HCT116 (cell line): ENCODE data around the gene LTA4H. TPM values are rescaled to one million over a fixed set of nuclear protein-coding genes. Genes with fewer than 3 reads are reported as not detected.

ENCODE experiments used
- ATAC-seq: fragments of 200-7000 bp; cut with Tn5 transposase; 2 replicates; pipeline ENCODE4 v1.9.1; 2020; ENCODE audit warnings: mild to moderate bottlenecking, moderate library complexity
- BruUV-seq: library from RNA; stranded (reverse); fragments of 400-500 nt; replicated peaks from 2 replicates; lab custom pipeline; 2021; lab: Mats Ljungman, UMichigan
- CTCF ChIA-PET: fragments of 300-600 bp; sonication (Branson Sonifier 250); formaldehyde crosslinking; loops from one replicate; lab custom pipeline; 2021; ENCODE audit warnings: antibody characterized with exemption; lab: Charles Lee
- POLR2A ChIA-PET: fragments of 300-600, 350-600 bp; sonication (Branson Sonifier 250); formaldehyde crosslinking; loops from one replicate; lab custom pipeline; 2021; ENCODE audit warnings: antibody characterized with exemption; lab: Charles Lee
- RAD21 ChIA-PET, 2 experiments: fragments of 300-600 bp; sonication (Branson Sonifier 250); formaldehyde crosslinking; loops; one replicate each; lab custom pipeline; 2023; ENCODE audit warnings: low total read pairs in 2 of 2; ENCODE audit not compliant: uncharacterized antibody in 2 of 2, unreplicated experiment in 2 of 2, low non-redundant PET in 1 of 2; lab: Charles Lee
- DNase-seq: peaks from one replicate; pipeline ENCODE4 v3.0.0-alpha.2; 2010; ENCODE audit warnings: low read depth, low spot score
- H2AFZ ChIP-seq: fragments of 200-600 bp; shearing (Covaris generic), sonication (generic); 2 replicates; pipeline ENCODE4 v1.6.1; 2017; ENCODE audit warnings: low read depth, mixed run types, mixed read lengths, antibody characterized with exemption, low read length; ENCODE audit not compliant: poor library complexity, severe bottlenecking
- H3K27ac ChIP-seq: 2 replicates; pipeline ENCODE4 v1.5.1; 2012; ENCODE audit warnings: low read depth, low read length
- H3K27me3 ChIP-seq: fragments of 200-600 bp; sonication (generic); 2 replicates; pipeline ENCODE4 v1.6.1; 2016; ENCODE audit warnings: mixed run types, low read length, mixed read lengths; ENCODE audit not compliant: insufficient read depth
- H3K36me3 ChIP-seq, 2 experiments: fragments of 200-500 bp in 1 of 2; fragments of 200-600 bp in 1 of 2; sonication (Bioruptor generic) in 1 of 2; sonication (generic) in 1 of 2; 2 replicates each; pipeline versions ENCODE4 v1.5.1 to v1.6.1; 2014 to 2016; ENCODE audit warnings: low read length in 2 of 2, inconsistent platforms in 1 of 2, mixed read lengths in 1 of 2, mixed run types in 1 of 2; ENCODE audit not compliant: insufficient read depth in 2 of 2, control insufficient read depth in 1 of 2
- H3K4me1 ChIP-seq, 2 experiments: fragments of 200-600 bp in 1 of 2; sonication (generic) in 1 of 2; 2 replicates each; pipeline versions ENCODE4 v1.5.1 to v1.6.1; 2012 to 2017; ENCODE audit warnings: low read length in 2 of 2, inconsistent platforms in 1 of 2, mild to moderate bottlenecking in 1 of 2, mixed read lengths in 1 of 2, mixed run types in 1 of 2, moderate library complexity in 1 of 2; ENCODE audit not compliant: insufficient read depth in 2 of 2, control insufficient read depth in 1 of 2
- H3K4me2 ChIP-seq: fragments of 200-600 bp; sonication (generic); 2 replicates; pipeline ENCODE4 v1.6.1; 2017; ENCODE audit warnings: mixed run types, low read length, mixed read lengths
- H3K4me3 ChIP-seq, 2 experiments: fragments of 200-600 bp in 1 of 2; sonication (generic) in 1 of 2; replicated peaks in 1 of 2; 2 replicates each; pipeline ENCODE4 v1.5.1; 2011 to 2016; ENCODE audit warnings: low read length in 2 of 2, control low read depth in 1 of 2, low read depth in 1 of 2, mild to moderate bottlenecking in 1 of 2, mixed read lengths in 1 of 2, mixed run types in 1 of 2
- H3K79me2 ChIP-seq: fragments of 200-600 bp; sonication (generic); 2 replicates; pipeline ENCODE4 v1.6.1; 2017; ENCODE audit warnings: mild to moderate bottlenecking, mixed run types, low read length, moderate library complexity, mixed read lengths; ENCODE audit not compliant: insufficient read depth
- H3K9ac ChIP-seq: fragments of 200-600 bp; sonication (generic); 2 replicates; pipeline ENCODE4 v1.6.1; 2016; ENCODE audit warnings: low read length, mixed read lengths
- H3K9me2 ChIP-seq: fragments of 200-600 bp; sonication (generic), shearing (Covaris generic); 2 replicates; pipeline ENCODE4 v1.6.1; 2017; ENCODE audit warnings: mixed run types, mild to moderate bottlenecking, moderate library complexity; ENCODE audit not compliant: insufficient read depth
- H3K9me3 ChIP-seq, 2 experiments: fragments of 200-500 bp in 1 of 2; fragments of 200-600 bp in 1 of 2; sonication (Bioruptor generic) in 1 of 2; sonication (generic) in 1 of 2; 2 replicates each; pipeline ENCODE4 v1.6.1; 2014 to 2017; ENCODE audit warnings: low read length in 2 of 2, mixed read lengths in 2 of 2, inconsistent platforms in 1 of 2, low read depth in 1 of 2, mild to moderate bottlenecking in 1 of 2, mixed run types in 1 of 2, moderate library complexity in 1 of 2; ENCODE audit not compliant: control insufficient read depth in 1 of 2, insufficient read depth in 1 of 2
- H4K20me1 ChIP-seq: fragments of 200-600 bp; sonication (generic), shearing (Covaris generic); 2 replicates; pipeline ENCODE4 v1.6.1; 2017; ENCODE audit warnings: mixed run types, mild to moderate bottlenecking, moderate library complexity; ENCODE audit not compliant: insufficient read depth
- EGR1 ChIP-seq: IDR thresholded peaks from 2 replicates; pipeline ENCODE4 v1.6.1; 2012; ENCODE audit warnings: low read depth
- EZH2 ChIP-seq: fragments of 200-600 bp; sonication (generic); IDR thresholded peaks from 2 replicates; pipeline ENCODE4 v1.6.1; 2017; ENCODE audit warnings: antibody characterized with exemption, mixed run types
- EZH2phosphoT487 ChIP-seq: fragments of 200-600 bp; IDR thresholded peaks from 2 replicates; pipeline ENCODE4 v1.6.1; 2018; ENCODE audit warnings: antibody characterized with exemption, borderline replicate concordance
- FOSL1 ChIP-seq: IDR thresholded peaks from 2 replicates; pipeline ENCODE4 v1.6.1; 2012; ENCODE audit warnings: low read depth
- SP1 ChIP-seq: IDR thresholded peaks from 2 replicates; pipeline ENCODE4 v1.6.1; 2012; ENCODE audit warnings: low read depth
- TCF7L2 ChIP-seq: IDR thresholded peaks from 2 replicates; pipeline ENCODE4 v1.7.0; 2011; ENCODE audit warnings: borderline replicate concordance, inconsistent platforms; ENCODE audit not compliant: insufficient read depth, insufficient read length; ENCODE audit errors: extremely low read depth
- YY1 ChIP-seq: IDR thresholded peaks from 2 replicates; pipeline ENCODE4 v1.6.1; 2011; ENCODE audit warnings: low read length, low read depth, moderate library complexity, mild to moderate bottlenecking; ENCODE audit not compliant: insufficient replicate concordance; ENCODE audit errors: extremely low read depth
- ZFX ChIP-seq: fragments of 450-650 bp; IDR thresholded peaks from 2 replicates; pipeline ENCODE4 v1.6.1; 2017
- intact Hi-C: fragments of 100-400 bp; cut with micrococcal nuclease; formaldehyde crosslinking; loops from 2 replicates; pipeline ENCODE4 v1.10.0; 2022
- total RNA-seq: library from RNA; stranded (reverse); gene quantifications from one replicate; pipeline ENCODE4 v1.2.1, GENCODE V29; 2021; ENCODE audit not compliant: unreplicated experiment
- TF ChIP-seq, protein P1 (sequence below): IDR thresholded peaks from 2 replicates; pipeline ENCODE4 v1.6.1; 2012
- TF ChIP-seq, protein P2 (sequence below), 3 experiments: fragments of 200-600 bp in 1 of 3; sonication (generic) in 1 of 3; IDR thresholded peaks in 2 of 3; conservative IDR thresholded peaks in 1 of 3; 2 replicates each; pipeline ENCODE4 v1.5.1; 2012 to 2017; ENCODE audit warnings: low read depth in 2 of 3, low read length in 2 of 3, antibody characterized with exemption in 1 of 3, borderline replicate concordance in 1 of 3, control low read depth in 1 of 3, mild to moderate bottlenecking in 1 of 3, mixed read lengths in 1 of 3, mixed run types in 1 of 3, moderate library complexity in 1 of 3; ENCODE audit not compliant: insufficient read depth in 1 of 3

Gene LTA4H
- total RNA-seq, 1 experiment from 2014 or later, result 163 TPM

DNA sequence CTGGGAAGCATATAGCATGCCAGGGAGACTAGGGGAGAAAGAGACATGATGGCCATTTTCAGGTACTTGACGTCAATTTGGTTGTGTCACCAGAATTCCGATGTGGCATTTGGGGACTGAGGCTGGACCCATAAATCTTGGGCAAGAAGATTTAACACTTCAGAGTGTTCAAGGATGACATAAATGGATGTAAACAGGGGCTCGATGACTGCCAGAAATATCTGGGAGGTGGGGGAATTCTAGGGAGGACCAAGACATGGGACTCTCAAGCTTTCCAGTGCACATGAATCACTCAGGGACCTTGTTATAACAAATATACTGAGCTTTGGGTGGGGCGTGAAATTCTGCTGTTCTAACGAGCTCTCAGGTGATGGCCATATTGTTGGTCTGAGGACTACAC, 57.0 kb downstream of the LTA4H start:
- POLR2A ChIA-PET, result no interaction called here
- no TSS peak for BruUV-seq

More for the DNA sequence above, 57.0 kb downstream of the LTA4H start:
- CTCF ChIA-PET, result no interaction called here
- RAD21 ChIA-PET, result no interaction called here
- Histone ChIP-seq H3K9ac (no peak overlapping the region), H3K4me2 (no peak overlapping the region), H3K27ac (no peak overlapping the region), H3K27me3 (no peaks in the 10 kb centered on the region), H2AFZ (no peak overlapping the region), H3K79me2 (no peaks in the 10 kb centered on the region), H3K36me3 (no peaks in the 10 kb centered on the region), H3K4me1 (peaks cover 0 to 7% of the 10 kb centered on the region in 2 experiments; a peak in 1 of 4 replicates), H3K4me3 (no peak overlapping the region), H4K20me1 (no peaks in the 10 kb centered on the region)
- ATAC-seq (no peak), DNase-seq (no peak)
- TF ChIP-seq EZH2phosphoT487, result no peak
- TF ChIP-seq EZH2, result no peak
- no peak for TF ChIP-seq TCF7L2
- no peak for TF ChIP-seq ZFX
- TF ChIP-seq, protein P1, sequence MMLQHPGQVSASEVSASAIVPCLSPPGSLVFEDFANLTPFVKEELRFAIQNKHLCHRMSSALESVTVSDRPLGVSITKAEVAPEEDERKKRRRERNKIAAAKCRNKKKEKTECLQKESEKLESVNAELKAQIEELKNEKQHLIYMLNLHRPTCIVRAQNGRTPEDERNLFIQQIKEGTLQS, result no peak
- TF ChIP-seq YY1, result no peak
- TF ChIP-seq SP1, result no peak
- no peak for TF ChIP-seq FOSL1
- no peak for TF ChIP-seq EGR1
- TF ChIP-seq, protein P2, sequence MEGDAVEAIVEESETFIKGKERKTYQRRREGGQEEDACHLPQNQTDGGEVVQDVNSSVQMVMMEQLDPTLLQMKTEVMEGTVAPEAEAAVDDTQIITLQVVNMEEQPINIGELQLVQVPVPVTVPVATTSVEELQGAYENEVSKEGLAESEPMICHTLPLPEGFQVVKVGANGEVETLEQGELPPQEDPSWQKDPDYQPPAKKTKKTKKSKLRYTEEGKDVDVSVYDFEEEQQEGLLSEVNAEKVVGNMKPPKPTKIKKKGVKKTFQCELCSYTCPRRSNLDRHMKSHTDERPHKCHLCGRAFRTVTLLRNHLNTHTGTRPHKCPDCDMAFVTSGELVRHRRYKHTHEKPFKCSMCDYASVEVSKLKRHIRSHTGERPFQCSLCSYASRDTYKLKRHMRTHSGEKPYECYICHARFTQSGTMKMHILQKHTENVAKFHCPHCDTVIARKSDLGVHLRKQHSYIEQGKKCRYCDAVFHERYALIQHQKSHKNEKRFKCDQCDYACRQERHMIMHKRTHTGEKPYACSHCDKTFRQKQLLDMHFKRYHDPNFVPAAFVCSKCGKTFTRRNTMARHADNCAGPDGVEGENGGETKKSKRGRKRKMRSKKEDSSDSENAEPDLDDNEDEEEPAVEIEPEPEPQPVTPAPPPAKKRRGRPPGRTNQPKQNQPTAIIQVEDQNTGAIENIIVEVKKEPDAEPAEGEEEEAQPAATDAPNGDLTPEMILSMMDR (IDR thresholded peaks at IDR 0.05 in 2 of 3, conservative IDR thresholded peaks at IDR 0.05 in 1 of 3; ENCODE audit: borderline replicate concordance in 1 of 3, insufficient read depth in 1 of 3, low read depth in 2 of 3, low read length in 2 of 3), result no peak
- TF ChIP-seq, all 23 proteins: peak for 0
- intact Hi-C loops, result no loop called here
- no peaks in the 10 kb centered on the region for H3K9me3 ChIP-seq
- no peaks in the 10 kb centered on the region for H3K9me2 ChIP-seq
